GM12892 (cell line): ENCODE measurements around the gene PCSK6.

Source experiments
- POLR2A ChIP-seq: IDR thresholded peaks from 2 replicates; pipeline ENCODE4 v1.6.1; 2011; ENCODE audit warnings: low read depth, low read length, control low read depth
- POLR2AphosphoS5 ChIP-seq: IDR thresholded peaks from 2 replicates; pipeline ENCODE4 v1.6.1; 2011; ENCODE audit warnings: low read depth, low read length, control low read depth

DNA sequence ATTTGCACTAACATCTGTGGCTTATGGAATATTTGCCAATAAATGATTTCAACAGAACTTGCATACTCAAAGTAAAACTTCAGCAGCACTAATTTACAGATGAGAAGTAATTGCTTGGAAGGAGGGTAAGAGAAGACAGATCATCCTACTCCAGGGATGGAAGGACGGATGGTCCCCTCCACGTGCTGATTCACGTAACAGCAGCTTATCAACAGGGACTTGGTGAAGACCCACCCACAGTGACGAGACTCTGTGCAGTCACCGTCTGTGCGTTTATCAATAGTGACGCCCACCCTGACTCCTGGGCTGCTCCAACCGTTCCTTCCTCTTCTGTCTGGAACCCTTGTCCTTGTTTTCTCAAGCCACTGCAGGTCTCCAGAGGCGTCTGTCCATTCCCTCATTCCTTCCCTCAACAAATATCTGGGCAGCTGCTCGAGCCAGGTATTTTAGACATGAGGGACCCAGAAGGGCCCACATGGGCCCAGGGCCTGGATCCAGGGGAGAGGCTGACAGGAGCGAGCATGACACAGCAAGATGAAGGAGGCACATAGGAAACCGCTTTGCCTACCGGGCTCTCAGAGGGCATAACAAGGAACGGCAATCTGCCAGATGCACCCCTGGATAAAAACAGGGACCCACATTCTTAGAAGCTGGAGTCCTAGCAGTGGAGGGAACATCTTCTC lies 33.3 kb downstream of the PCSK6 start:
- TF ChIP-seq POLR2A = no peak
- TF ChIP-seq POLR2AphosphoS5 = no peak
